ENCODE measurements around the gene BLOC1S5. TPM values are rescaled to one million over a fixed set of nuclear protein-coding genes. Genes with fewer than 3 reads are reported as not detected.

BLOC1S5 gene
- total and polyA plus RNA-seq, 2 of the 13 experiments (the other 11 are each of a cell fraction or from before 2014, with no cell fraction given) = 10.5 to 41.5 TPM

GRCh38 chr6:7975764-7976146, 88.4 kb downstream of the BLOC1S5 start (continued):
- TF ChIP-seq HOMEZ (CRISPR knock-in tag; IDR thresholded peaks at IDR 0.05; ENCODE audit: low read depth) (no peak), MXI1 (IDR thresholded peaks at IDR 0.05; ENCODE audit: borderline replicate concordance, low read depth, low read length) (peak; percentile 76; the same call in 2 of the 3 replicates), BORCS8-MEF2B (CRISPR knock-in tag; IDR thresholded peaks at IDR 0.05) (peak; percentile 53; the same call in 1 of the 2 replicates), ATM (IDR thresholded peaks at IDR 0.05; ENCODE audit: borderline replicate concordance) (no peak), BATF2 (CRISPR knock-in tag; IDR thresholded peaks at IDR 0.05) (no peak), XBP1 (CRISPR knock-in tag; IDR thresholded peaks at IDR 0.05) (no peak), ZNF441 (CRISPR knock-in tag; IDR thresholded peaks at IDR 0.05; ENCODE audit: borderline replicate concordance) (no peak), ARNT2 (CRISPR knock-in tag; IDR thresholded peaks at IDR 0.05; ENCODE audit: low read depth) (no peak), SALL2 (CRISPR knock-in tag; IDR thresholded peaks at IDR 0.05) (no peak), ZNF567 (CRISPR knock-in tag; IDR thresholded peaks at IDR 0.05; ENCODE audit: borderline replicate concordance) (no peak), HDAC1 (CRISPR knock-in tag; IDR thresholded peaks at IDR 0.05) (no peak), ZNF740 (CRISPR knock-in tag; IDR thresholded peaks at IDR 0.05) (no peak), ETS1 (CRISPR knock-in tag; IDR thresholded peaks at IDR 0.05) (no peak), DBP (CRISPR knock-in tag; IDR thresholded peaks at IDR 0.05; ENCODE audit: not compliant biosample characterization) (no peak), FOXP4 (CRISPR knock-in tag; IDR thresholded peaks at IDR 0.05) (no peak), ZBTB14 (CRISPR knock-in tag; IDR thresholded peaks at IDR 0.05) (no peak), ZGPAT (CRISPR knock-in tag; IDR thresholded peaks at IDR 0.05) (no peak), REPIN1 (CRISPR knock-in tag; IDR thresholded peaks at IDR 0.05; ENCODE audit: borderline replicate concordance, low read depth) (no peak), FOXO1 (CRISPR knock-in tag; IDR thresholded peaks at IDR 0.05) (peak; percentile 72; the same call in 1 of the 2 replicates), ZNF660 (CRISPR knock-in tag; IDR thresholded peaks at IDR 0.05; ENCODE audit: borderline replicate concordance, low read depth) (no peak)
